ENCODE results near the gene MAP3K13. TPM values are rescaled to one million over a fixed set of nuclear protein-coding genes. Genes with fewer than 3 reads are reported as not detected.
"Not testable (repeated sequence)": the region's sequence is repeated elsewhere in the genome, so short reads cannot be mapped to it uniquely, and the experiment has no call there.

The MAP3K13 gene
- total RNA-seq, 1 donor from 2014 or later: 14.5 TPM

DNA sequence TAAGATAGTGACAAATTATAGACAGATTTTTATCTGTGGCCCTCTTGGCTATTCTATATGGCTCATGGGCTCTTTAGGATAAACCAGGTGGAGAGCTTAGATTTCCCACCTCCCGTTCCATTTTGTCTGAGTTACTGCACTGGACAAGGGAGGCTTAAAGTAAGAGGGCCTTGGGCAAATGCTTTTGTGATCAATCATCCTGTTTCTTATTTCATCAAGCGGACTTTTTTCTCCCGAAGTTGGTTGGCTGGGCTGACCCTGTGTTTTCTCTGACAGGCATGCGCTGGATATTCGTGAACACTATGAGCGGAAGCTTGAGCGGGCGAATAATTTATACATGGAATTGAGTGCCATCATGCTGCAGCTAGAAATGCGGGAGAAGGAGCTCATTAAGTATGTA is 102.5 kb downstream of the MAP3K13 start:
- Mint-ChIP-seq H3K27me3 (no peaks in the 10 kb centered on the region), H3K9me3 (no peaks in the 10 kb centered on the region), H3K36me3 (ENCODE audit: low read depth) (no peaks in the 10 kb centered on the region), H3K4me1 (peaks cover 2% of the 10 kb centered on the region), H3K27ac (no peak overlapping the region), H3K4me3 (no peak overlapping the region)
- intact Hi-C loops (cut with micrococcal nuclease): no loop called here
- no peak for DNase-seq

DNA sequence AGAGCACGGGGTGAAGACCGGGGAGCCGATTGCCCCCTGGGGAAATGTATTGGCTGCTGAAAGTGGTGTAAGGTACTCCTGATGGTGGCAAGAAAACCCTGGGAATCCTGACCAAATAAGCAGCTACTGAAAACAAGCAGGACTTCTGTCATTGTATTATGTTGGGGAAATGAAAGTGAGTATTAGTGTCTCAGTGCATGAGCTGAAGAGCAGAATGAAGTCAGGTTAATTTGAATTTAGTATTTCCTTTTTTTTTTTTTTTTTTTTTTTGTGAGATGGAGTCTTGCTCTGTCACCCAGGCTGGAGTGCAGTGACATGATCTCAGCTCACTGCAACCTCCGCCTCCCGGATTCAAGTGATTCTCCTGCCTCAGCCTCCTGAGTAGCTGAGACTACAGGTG is 103.2 kb downstream of the MAP3K13 start:
- H3K9me3 Mint-ChIP-seq; H3K4me1 Mint-ChIP-seq; DNase-seq; H3K27me3 Mint-ChIP-seq; intact Hi-C loops (cut with micrococcal nuclease); H3K27ac Mint-ChIP-seq; H3K4me3 Mint-ChIP-seq; H3K36me3 Mint-ChIP-seq (ENCODE audit: low read depth): not testable (repeated sequence)

DNA sequence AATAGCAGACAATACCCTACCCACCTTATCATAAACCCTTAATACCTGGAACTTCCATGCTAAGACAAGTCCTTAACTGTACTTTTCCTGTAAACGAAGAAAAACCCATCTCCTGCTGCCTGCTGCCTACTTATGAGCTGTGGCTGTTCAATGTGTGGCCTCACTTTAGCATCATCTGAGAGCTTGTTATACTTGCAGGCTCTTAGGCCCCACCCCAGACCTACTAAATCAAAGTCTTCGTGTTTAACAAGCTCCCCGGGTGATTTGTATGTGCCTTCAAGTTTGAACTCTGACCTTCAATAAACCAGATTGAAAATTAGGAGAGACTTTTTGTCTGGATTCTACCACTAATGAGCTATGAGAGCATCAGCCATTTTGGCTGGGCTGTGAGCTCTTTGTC is 106.6 kb downstream of the MAP3K13 start:
- Mint-ChIP-seq H3K36me3 (ENCODE audit: low read depth) (peaks cover 3% of the 10 kb centered on the region), H3K9me3 (no peaks in the 10 kb centered on the region), H3K4me3 (no peak overlapping the region), H3K27ac (no peak overlapping the region), H3K27me3 (no peaks in the 10 kb centered on the region), H3K4me1 (peaks cover 2% of the 10 kb centered on the region)
- intact Hi-C loops (cut with micrococcal nuclease): no loop called here
- DNase-seq: no peak

DNA sequence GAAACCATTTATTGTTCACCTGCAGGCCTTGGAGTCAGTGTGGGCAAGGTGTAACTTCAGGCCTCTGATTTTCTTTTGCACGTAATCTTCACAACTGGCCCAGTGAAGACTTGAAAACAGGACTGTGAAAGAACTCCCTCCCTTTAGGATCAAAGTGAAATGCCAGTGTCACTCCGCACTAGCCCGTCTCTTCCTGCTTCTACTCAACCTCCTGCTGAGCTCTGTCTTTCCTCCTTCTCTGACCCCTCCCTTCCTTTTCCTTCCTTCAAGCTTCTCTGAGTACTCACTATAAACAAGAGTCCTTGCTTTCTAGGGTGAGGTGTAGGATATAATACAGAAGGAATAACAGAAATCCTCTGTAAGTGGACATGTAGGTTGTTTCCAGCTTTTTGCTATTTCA is 107.4 kb downstream of the MAP3K13 start:
- no peak overlapping the region for H3K4me3 Mint-ChIP-seq
- H3K27me3 Mint-ChIP-seq: no peaks in the 10 kb centered on the region
- intact Hi-C loops (cut with micrococcal nuclease): no loop called here
- peaks cover 3% of the 10 kb centered on the region for H3K36me3 Mint-ChIP-seq (ENCODE audit: low read depth)
- H3K4me1 Mint-ChIP-seq: peaks cover 2% of the 10 kb centered on the region
- DNase-seq: no peak
- no peaks in the 10 kb centered on the region for H3K9me3 Mint-ChIP-seq
- H3K27ac Mint-ChIP-seq: no peak overlapping the region

DNA sequence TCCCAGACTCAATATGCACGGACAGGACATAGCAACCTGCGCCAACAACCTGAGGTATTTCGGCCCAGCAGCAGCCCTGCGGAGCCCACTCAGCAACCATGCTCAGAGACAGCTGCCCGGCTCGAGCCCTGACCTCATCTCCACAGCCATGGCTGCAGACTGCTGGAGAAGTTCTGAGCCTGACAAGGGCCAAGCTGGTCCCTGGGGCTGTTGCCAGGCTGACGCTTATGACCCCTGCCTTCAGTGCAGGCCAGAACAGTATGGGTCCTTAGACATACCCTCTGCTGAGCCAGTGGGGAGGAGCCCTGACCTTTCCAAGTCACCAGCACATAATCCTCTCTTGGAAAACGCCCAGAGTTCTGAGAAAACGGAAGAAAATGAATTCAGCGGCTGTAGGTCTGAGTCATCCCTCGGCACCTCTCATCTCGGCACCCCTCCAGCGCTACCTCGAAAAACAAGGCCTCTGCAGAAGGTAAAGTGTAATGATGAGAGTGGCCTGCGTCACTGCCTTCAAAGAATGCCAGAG is 110.4 kb downstream of the MAP3K13 start:
- intact Hi-C loops (cut with micrococcal nuclease): no loop called here
- Mint-ChIP-seq H3K4me1 (peaks cover 2% of the 10 kb centered on the region), H3K27me3 (no peaks in the 10 kb centered on the region), H3K4me3 (no peak overlapping the region), H3K27ac (no peak overlapping the region), H3K36me3 (ENCODE audit: low read depth) (peaks cover 9% of the 10 kb centered on the region), H3K9me3 (no peaks in the 10 kb centered on the region)
- no peak for DNase-seq

DNA sequence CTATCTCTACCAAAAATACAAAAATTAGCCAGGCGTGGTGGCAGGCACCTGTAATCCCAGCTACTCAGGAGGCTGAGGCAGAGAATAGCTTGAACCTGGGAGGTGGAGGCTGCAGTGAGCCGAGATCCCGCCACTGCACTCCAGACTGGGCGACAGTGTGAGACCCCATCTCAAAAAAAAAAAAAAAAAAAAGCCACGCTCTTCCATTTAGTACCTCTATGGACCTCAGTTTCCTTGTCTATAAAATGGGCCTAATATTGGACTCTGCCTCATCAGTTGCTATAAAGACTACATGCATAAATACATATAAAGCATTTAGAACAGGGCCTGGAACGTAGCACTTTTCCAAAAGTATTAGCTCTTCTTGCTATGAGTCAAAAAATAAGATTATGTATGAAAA is 112.0 kb downstream of the MAP3K13 start:
- H3K27ac Mint-ChIP-seq; DNase-seq; H3K4me1 Mint-ChIP-seq; H3K27me3 Mint-ChIP-seq; intact Hi-C loops (cut with micrococcal nuclease); H3K4me3 Mint-ChIP-seq; H3K9me3 Mint-ChIP-seq: not testable (repeated sequence)
- H3K36me3 Mint-ChIP-seq (ENCODE audit: low read depth): peaks cover 13% of the 10 kb centered on the region

DNA sequence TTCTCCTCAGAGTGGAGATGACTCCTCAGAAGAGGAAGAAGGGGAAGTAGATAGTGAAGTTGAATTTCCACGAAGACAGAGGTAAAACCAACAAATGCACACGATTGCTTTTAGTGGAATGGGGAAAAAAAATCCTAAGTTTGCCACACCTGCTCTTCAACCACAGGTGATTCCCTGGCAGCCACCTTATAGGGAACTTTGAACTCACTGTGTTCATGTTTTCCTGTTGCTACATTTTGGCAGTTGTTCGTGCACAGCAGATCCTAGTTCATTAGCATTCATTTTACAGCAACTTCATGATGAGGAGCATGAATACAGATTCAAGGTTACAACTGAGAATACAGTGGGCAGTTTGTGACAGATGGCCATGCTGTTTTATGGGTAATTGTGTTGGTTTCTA is 114.4 kb downstream of the MAP3K13 start:
- H3K27ac Mint-ChIP-seq: no peak overlapping the region
- H3K27me3 Mint-ChIP-seq: no peaks in the 10 kb centered on the region
- intact Hi-C loops (cut with micrococcal nuclease): no loop called here
- peaks cover 28% of the 10 kb centered on the region for H3K36me3 Mint-ChIP-seq (ENCODE audit: low read depth)
- H3K4me1 Mint-ChIP-seq: peaks cover under 1% of the 10 kb centered on the region
- no peak overlapping the region for H3K4me3 Mint-ChIP-seq
- H3K9me3 Mint-ChIP-seq: no peaks in the 10 kb centered on the region
- DNase-seq: no peak

DNA sequence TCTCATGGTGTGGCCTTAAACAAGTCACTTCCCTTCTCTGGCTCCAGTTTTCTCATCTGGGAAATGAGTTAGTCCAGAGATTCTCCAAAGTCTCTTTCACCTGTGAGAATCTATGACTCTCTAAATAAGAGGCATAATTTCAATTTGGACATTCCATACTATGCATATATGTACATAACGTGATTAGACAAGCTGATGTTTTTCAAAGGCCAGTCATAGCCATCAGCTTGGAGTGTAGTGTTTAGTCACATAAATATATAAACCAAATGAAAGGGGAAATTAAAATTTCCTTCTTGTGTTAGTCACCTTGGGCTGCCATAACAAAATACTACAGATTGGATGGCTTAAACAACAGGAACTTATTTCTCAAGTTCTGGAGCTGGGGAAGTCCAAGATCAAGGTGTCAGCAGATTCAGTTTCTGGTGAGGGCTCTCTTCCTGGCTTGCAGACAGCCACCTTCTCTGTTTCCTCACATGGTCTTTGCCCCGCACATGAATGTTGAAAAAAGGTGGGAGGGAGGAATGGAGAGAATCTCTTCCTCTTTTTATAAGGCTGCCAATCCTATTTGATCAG is 116.5 kb downstream of the MAP3K13 start:
- peaks cover 35% of the 10 kb centered on the region for H3K36me3 Mint-ChIP-seq (ENCODE audit: low read depth)
- intact Hi-C loops (cut with micrococcal nuclease): no loop called here
- DNase-seq: no peak
- H3K4me1 Mint-ChIP-seq: peaks cover 9% of the 10 kb centered on the region
- no peaks in the 10 kb centered on the region for H3K27me3 Mint-ChIP-seq
- H3K4me3 Mint-ChIP-seq: no peak overlapping the region
- H3K9me3 Mint-ChIP-seq: peaks cover 4% of the 10 kb centered on the region
- no peak overlapping the region for H3K27ac Mint-ChIP-seq

DNA sequence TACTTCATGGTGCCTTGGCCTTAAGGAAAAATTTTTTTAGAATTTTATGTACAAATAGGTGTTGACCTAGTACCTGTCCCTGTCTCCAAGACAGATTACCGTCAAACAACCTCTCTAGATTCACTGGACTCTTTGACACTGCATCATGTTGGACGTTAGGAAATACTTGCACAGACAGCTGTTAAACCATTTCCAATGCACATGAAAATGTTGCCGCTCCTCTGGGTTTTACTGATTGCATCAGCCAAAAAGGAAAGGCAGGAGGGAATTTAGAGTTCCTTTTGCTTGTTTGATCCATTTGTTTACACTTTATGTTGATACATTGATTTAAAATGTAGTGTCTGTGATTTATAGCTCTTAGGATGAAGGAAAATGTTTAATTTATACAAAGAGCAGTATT is 121.4 kb downstream of the MAP3K13 start:
- intact Hi-C loops (cut with micrococcal nuclease): no loop called here

DNA sequence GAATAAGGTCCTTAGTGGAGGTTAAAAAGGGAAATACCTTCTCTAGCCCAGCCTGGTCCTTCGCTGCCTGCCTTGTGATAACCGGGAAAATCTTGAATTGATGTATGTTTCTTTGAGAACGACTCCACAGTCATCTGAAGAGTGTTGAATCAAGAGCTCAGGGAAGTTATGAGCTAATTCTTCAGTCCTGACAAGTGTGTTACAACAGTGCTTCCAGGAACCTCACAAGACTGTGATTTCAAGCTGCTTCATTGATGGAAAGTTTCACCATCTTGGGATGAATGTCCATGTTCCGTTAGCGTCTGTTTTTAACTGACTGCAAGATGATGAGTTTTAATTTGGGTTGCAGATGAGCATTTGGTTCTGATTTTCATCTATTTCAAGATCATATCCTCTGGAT is 123.5 kb downstream of the MAP3K13 start:
- Mint-ChIP-seq H3K36me3 (ENCODE audit: low read depth) (peaks cover 45% of the 10 kb centered on the region), H3K27ac (no peak overlapping the region), H3K4me1 (peaks cover 9% of the 10 kb centered on the region), H3K9me3 (peaks cover 4% of the 10 kb centered on the region), H3K27me3 (no peaks in the 10 kb centered on the region), H3K4me3 (no peak overlapping the region)
- no peak for DNase-seq
- intact Hi-C loops (cut with micrococcal nuclease): no loop called here

More for the DNA sequence above, 121.4 kb downstream of the MAP3K13 start:
- Mint-ChIP-seq H3K4me3 (no peak overlapping the region), H3K9me3 (peaks cover 4% of the 10 kb centered on the region), H3K27ac (no peak overlapping the region), H3K36me3 (ENCODE audit: low read depth) (peaks cover 46% of the 10 kb centered on the region), H3K4me1 (peaks cover 9% of the 10 kb centered on the region), H3K27me3 (no peaks in the 10 kb centered on the region)
- no peak for DNase-seq

DNA sequence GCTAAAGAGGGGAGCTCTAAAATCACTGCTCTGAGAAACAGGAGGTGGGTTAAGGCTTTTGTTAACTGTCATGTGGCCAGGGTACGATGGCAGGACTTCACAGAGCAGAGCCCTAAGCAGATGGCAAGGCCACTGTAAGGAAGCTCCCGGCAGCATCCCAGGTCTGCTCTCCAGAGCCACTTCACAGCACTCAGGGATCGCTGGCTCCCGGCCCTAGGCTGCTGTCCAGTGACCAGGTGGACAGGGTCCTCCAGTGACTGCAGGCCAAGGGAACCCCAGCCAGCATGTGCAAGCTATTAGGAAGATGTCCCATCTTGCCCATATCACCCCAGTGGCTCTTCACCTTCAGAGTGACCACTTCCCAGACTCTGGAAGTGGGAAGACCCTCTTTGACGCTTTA is 125.5 kb downstream of the MAP3K13 start:
- Mint-ChIP-seq H3K27me3 (no peaks in the 10 kb centered on the region), H3K36me3 (ENCODE audit: low read depth) (peaks cover 35% of the 10 kb centered on the region), H3K27ac (no peak overlapping the region), H3K4me3 (no peak overlapping the region), H3K4me1 (peaks cover 4% of the 10 kb centered on the region), H3K9me3 (no peaks in the 10 kb centered on the region)
- DNase-seq: no peak
- intact Hi-C loops (cut with micrococcal nuclease): no loop called here

DNA sequence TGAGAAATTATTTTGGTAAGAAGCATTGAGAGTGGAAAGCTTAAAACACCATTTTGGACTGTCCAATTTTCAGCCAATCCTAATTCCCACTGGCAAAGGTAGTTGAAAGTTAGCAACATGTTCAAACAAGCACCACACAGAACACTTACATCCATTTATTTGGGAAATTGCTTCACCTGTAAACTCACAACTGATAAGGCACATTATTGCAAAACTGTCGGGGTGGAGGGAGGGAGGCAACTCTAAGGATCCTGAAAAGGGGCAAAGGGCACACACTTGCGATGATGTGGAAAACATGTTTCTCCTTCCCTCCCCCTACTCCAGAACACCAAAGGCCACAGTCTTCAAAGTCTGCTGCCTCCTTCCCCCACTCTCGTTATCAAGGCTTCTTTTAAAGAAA is 126.5 kb downstream of the MAP3K13 start:
- peaks cover 41% of the 10 kb centered on the region for H3K36me3 Mint-ChIP-seq (ENCODE audit: low read depth)
- no peak for DNase-seq
- H3K27ac Mint-ChIP-seq: no peak overlapping the region
- no peak overlapping the region for H3K4me3 Mint-ChIP-seq
- no peaks in the 10 kb centered on the region for H3K27me3 Mint-ChIP-seq
- intact Hi-C loops (cut with micrococcal nuclease): no loop called here
- H3K9me3 Mint-ChIP-seq: no peaks in the 10 kb centered on the region
- H3K4me1 Mint-ChIP-seq: peaks cover 7% of the 10 kb centered on the region

DNA sequence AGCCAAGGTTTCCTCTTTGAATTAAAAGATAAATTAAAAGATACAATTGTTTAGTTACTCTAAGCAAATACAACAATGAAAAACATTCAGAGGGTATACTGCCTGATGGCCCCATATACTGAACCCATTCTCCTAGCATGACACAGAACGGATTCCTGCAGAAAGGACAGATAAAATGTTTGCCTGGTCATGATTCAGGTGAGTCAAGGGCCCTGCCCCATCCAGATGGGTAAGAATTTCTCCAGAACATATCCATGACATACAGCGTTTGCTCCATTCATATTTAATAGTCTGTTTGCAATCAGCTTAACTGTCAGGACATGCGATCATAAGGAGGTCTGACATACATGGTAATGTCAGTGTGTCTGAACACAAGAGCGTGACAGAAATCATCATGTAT is 127.3 kb downstream of the MAP3K13 start:
- no peaks in the 10 kb centered on the region for H3K27me3 Mint-ChIP-seq
- peaks cover 44% of the 10 kb centered on the region for H3K36me3 Mint-ChIP-seq (ENCODE audit: low read depth)
- H3K27ac Mint-ChIP-seq: no peak overlapping the region
- no peak for DNase-seq
- no peaks in the 10 kb centered on the region for H3K9me3 Mint-ChIP-seq
- intact Hi-C loops (cut with micrococcal nuclease): no loop called here
- peaks cover 7% of the 10 kb centered on the region for H3K4me1 Mint-ChIP-seq
- no peak overlapping the region for H3K4me3 Mint-ChIP-seq

DNA sequence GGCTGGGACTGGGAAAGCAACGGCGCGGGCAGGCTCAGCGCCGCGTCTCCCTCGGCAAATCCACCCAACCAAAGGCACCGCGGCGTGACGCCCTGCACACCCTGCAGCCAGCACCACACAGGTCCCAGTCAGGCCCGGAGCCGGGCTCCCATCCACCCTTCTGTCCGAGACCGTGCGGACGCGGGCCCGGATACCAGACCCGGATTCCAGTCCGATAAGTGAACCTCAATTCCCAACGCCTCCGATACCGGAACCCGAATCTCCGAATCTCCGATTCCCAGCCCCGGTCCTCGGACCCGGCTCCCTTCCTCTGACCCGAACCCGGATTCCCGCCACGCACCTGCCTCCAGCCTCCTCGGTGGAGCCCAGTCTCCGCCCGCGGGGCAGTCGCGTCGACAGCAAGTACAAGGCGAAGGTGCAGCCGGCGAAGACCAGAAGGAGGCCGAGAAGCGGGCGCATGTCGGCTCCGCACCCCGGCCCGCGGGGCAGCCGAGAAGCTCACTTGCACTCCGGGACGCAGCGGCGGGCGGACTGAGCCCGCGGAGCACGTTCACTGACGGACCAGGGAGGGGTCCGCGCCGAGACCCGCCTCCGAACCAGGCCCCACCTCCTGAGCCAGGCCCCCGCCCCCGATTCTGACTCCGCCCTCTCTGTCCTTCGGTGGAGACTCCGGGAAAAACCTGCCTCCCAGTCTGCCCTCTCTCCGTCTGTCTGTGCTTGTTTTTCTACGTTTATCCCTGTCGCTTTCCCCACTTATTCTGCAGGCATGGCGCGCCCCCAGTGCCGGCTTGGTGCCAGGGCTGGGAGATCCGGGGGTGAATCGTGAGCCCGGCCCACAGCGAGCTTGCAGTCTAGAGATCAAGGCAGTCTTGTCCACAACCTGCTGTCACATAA is 135.8 kb downstream of the MAP3K13 start, which contains the start of gene TMEM41A:
Gene TMEM41A (minus strand): TSS at position 533 of the 894 bp plus-strand sequence. CDS start 74 bp downstream, at position 459.
- Mint-ChIP-seq H3K4me3 (peak within 1 kb of the TSS; percentile 98), H3K9me3 (no peaks in the 10 kb centered on the region), H3K27me3 (peaks cover 9% of the 10 kb centered on the region), H3K36me3 (ENCODE audit: low read depth) (peaks cover 21% of the 10 kb centered on the region), H3K4me1 (peaks cover 20% of the 10 kb centered on the region), H3K27ac (peak within 1 kb of the TSS; percentile 91)
- intact Hi-C loops (cut with micrococcal nuclease): loop anchor here (1.0 to 5.0 kb wide), 4 partner anchors 60 to 686 kb away; partner anchors contain the start of genes SENP2 and VPS8
- peak; percentile 97 for DNase-seq
